Ecto neural progenitor cell (in vitro differentiated cells): ENCODE data around the gene APOL1.
"Not testable (repeated sequence)": the region's sequence is repeated elsewhere in the genome, so short reads cannot be mapped to it uniquely, and the experiment has no call there.

Experiments
- DNase-seq: peaks from one replicate; pipeline ENCODE4 v3.0.0-alpha.2; 2018; ENCODE audit warnings: low spot score

The APOL1 gene, protein sequence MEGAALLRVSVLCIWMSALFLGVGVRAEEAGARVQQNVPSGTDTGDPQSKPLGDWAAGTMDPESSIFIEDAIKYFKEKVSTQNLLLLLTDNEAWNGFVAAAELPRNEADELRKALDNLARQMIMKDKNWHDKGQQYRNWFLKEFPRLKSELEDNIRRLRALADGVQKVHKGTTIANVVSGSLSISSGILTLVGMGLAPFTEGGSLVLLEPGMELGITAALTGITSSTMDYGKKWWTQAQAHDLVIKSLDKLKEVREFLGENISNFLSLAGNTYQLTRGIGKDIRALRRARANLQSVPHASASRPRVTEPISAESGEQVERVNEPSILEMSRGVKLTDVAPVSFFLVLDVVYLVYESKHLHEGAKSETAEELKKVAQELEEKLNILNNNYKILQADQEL

DNA sequence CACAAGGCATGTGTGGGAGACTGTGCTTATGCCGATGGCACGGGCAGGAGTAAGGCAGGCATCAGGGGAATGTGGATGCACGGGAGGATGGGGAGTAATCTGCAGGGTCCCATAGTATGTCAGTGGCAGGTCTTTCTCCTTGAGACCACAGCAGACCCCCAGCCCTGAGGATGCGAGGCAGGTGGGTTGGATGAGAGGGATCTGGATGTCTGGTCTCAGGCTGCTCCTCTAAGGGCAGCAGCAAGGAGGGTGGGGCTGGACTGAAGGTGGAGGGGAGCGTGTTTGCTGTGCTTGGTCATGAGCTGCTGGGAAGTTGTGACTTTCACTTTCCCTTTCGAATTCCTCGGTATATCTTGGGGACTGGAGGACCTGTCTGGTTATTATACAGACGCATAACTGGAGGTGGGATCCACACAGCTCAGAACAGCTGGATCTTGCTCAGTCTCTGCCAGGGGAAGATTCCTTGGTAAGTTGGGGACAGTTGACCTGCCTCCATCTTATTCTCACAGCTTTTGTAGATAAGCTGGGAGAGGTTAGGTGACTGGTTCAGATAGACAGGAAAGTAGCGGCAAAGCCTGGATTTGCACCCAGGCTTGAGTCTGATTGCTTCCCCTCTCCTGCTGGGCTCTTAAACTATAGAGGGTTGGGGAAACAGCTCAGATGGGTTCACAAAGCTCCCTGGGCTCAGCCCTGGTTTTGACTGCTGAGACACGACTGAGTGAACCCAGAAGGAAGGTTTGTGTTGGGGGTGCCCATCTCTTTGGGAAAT is at the start of gene APOL1:
TSS of gene APOL1 (plus strand) at position 380 of the 769 bp plus-strand sequence. CDS start 1,823 bp downstream, outside the sequence.
- DNase-seq, result no peak

DNA sequence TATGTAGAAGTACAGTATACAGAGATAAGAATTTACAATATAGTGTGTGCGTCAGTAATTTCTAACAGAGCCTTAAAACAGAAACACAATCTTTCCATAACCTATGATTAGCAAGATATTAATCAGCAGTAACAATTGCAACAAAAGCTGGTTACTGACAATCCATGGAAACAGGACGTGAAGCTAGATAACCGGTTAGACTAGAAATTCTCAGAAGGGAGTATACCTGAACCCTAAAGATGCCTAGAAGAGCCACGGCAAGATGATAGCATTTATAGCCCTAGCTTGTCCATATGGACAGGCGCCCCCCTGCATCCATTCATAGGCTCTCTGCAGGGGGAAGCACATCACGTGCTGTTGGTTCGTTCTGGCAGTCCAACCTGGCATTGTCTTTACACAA is 49.5 kb upstream of the APOL1 start:
- not testable (repeated sequence) for DNase-seq

DNA sequence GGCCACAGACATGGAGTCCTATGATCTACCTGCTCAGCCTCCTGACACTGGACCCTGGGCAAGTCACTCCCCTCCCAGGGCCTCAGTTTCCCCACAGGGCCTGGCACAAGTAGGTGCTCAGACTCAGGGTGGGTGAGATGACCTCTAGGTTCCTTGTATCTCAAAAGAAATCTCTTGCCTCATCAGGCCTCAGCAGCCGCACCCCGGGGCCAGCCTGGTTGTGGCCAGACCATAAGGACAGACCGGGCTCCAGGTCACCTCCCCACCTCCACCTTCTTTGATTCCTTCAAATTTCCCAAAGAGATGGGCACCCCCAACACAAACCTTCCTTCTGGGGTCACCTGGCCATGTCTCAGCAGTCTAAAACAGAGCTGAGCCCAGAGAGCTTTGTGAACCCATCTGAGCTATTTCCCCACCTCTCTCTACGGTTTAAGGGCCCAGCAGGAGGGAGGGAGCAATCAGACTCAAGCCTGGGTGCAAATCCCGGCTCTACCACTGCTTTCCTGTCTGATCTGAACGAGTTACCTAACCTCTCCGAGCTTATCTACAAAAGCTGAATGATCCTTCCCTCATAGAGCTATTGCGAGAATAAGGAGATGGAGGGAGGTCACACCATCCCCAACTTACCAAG is 48.8 kb upstream of the APOL1 start:
- DNase-seq, result no peak

DNA sequence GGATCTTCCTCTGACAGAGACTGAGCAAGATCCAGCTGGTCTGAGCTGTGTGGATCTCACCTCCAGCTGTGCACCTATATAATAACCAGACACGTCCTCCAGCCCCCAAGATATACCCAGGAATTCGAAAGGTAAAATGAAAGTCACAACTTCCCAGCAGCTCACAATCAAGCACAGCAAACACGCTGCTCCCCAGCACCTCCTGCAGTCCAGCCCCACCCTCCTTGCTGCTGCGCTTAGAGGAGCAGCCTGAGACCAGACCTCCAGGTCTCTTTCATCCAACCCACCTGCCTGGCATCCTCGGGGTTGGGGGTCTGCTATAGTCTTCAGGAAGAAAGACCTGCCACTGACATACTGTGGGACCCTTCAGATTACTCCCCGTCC is 48.3 kb upstream of the APOL1 start:
- DNase-seq, result no peak

DNA sequence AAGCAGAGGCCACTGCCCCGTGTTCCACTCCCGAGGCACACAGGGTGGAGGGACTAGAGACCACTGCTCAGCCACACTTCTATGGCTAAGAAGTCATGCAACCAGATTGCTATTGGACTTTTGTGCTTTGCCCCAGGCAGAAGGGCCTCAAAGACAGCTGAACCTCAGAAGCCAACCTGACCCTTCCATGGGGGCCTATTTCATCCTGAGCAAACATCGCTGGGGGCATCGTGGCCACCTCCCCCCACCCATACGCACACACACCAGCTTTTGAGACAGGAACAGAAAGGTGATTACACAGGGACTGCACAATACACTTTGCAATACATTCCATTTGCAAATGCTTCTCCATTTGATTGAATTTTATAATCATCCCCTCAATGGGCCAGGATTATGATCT is 47.4 kb upstream of the APOL1 start:
- not testable (repeated sequence) for DNase-seq

DNA sequence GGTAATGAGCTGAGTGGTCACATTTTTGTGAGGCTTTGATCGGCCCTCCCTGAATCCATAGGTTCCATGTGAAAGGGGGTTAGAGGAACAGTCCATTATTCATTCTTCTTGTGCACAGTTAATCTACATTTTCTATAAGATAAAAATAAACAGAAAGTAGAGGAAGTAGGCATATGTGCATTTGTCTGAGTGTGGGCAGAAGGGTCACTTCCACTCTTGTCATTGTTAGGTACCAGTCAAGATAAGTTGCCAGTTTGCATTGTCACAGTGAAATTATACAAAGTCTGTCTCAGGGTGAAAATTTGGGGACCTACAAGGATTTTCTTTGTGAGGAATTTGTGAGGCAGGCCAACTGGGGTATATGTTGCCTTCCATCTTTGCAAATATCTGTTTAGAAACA is 46.7 kb upstream of the APOL1 start:
- DNase-seq, result no peak

DNA sequence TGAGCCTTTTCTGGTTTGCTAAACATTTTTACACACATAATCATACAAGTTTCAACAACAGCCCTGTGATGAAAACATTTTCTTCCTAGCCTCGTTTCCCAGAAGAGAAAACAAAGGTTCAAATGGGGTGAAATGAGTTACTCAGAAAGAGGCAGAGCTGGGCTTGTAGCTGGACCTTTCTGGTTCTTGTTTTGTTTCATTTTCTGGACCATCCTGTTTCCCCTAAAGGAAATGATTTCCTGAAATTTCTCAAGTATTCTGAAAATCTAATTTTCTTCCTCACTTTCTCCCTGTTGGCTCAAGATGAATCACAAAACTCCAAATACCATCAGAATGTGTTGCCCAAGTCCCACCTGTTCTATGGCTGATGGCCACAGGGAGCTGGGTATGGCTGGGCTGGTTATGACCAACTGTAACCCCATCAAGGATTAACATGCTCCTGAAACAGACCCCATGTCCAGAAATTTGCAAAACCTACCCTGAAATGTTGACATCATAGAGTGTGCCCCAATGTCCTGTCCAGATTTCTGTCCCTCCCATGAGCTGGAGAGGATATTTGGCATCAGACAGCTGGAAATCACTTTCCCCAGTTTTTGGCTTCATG is 44.7 kb upstream of the APOL1 start:
- DNase-seq, result no peak

DNA sequence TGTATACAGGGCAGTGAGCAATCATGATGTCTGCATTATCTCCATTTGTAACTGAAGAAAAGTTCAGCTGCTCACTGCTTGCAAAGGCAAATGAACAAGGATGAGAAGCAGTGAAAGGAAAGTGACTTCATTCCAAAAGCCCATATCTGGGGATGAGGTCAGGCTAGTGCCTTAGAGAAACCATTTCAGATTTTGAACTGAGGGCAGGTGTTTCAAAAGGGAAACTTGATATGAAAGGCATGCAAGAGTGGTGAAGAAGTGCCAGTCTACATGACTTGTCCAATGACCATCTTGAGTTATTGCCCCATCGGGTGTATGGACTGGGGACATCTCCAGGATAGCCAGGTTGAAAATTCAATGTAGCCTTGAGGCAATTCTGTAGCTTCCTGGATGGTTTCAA is 44.0 kb upstream of the APOL1 start:
- DNase-seq, result no peak

DNA sequence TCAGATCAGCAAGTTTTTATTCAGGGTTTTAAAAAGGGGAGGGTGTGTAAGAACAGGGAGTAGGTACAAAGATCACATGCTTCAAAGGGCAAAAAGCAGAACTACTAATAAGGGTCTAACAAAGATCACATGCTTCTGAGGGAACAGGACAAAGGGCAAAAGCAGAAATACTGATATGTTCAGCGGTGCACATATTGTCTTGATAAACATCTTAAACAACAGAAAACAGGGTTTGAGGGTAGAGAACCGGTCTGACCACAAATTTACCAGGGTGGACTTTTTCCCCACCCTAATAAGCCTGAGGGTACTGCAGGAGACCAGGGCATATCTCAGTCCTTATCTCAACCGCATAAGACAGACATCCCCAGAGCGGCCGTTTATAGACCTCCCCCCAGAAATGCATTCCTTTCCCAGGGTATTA is 43.4 kb upstream of the APOL1 start:
- DNase-seq, result not testable (repeated sequence)

DNA sequence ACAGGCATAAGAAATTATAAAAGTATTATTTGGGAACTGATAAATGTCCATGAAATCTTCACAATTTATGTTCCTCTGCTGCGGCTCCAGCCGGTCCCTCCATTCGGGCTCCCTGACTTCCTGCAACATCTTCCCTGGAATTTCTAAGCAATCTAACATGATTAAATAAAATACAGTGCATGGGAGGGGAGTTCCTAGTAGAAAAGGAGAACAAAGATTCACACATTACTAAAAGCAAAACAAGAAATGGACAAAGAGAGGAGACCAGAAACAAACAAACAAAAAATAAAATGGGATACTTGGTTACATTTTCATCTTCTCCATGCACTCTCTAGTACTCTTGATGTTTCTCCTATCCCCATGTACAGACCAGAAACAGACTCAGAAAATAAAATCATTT is 42.7 kb upstream of the APOL1 start:
- no peak for DNase-seq

DNA sequence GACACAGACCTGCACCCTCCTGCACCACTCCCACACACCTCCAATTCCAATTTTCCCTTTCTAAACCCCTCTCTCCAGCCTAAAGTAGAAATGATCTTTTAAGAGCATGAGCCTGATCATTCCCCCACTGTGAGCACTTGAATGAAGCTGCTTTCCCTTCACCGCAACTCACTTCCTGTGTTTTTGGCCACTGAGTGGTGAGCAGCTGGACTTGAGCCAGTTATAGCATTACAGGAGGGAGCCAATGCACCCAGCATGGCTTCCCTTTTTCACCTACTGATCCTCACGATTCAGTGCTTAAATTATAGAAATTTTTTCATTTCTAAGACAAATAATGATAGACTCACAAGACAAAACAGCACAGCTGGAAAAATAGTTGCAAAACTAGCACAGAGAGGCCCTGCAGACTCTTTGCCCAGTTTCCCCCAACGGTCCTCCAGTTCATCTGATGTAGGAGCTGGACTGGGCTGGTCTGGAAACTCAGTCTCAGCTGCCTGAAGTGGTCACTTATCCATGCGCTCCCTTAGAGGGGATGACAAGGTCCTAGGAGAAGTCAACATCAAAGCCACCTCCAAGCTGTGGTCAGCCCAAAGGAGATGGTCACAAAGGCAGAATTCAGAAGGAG is 41.6 kb upstream of the APOL1 start:
- DNase-seq, result peak; percentile 28

DNA sequence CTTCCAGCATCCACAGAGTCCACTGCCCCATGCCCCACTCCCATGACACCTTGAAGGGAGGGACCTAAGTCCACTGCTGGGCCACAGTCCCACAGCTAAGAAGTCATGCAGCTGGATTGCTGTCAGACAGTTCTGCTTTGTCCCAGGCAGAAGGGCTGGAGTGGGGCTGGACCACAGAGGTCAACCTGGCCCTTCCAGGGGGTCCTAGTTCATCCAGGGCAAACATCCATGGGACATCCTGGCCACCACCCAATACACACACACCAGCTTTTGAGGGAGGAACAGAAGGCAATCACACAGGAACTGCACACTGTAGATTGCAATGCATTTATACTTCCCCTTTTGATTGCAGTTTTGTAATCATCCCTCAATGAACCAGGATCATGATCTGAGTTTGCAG is 40.0 kb upstream of the APOL1 start:
- peak; percentile 32 for DNase-seq

DNA sequence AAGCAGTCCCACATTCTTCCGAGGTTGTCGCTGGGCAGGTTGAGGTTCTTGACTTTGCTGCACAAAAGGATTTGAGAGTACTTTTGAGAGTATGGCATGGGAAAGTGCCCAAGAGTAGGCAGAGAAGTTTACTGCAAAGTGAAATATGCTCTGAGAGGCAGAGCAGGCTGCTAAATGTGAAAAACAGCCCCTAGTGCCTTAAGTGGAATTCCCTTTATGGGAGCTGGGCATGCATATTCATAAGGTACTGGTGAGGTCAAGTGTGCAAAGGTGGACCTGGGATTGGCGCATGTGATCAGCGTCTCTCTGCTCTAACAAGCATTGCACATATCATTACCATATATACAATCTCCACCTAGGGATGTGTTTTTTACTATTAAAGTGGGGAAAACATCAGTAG is 39.3 kb upstream of the APOL1 start:
- no peak for DNase-seq

DNA sequence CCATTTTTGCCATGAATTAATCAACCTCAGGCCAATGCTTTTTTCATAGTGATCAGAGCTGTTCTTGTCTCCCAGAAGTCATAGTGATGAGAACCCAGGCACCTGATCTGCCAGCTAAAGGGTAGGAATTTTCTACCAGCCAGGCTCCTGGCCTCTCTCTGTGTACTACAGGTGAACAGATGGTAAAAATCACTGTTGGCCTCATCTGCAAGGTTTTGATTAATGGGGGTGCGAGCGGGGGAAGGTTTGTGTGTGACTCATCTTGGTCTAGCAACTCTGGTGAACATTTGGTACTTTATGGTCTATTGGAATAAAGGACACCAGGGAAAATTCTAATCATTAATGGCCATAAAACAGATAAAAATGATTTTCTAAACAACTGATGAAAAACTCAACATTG is 37.0 kb upstream of the APOL1 start:
- no peak for DNase-seq

DNA sequence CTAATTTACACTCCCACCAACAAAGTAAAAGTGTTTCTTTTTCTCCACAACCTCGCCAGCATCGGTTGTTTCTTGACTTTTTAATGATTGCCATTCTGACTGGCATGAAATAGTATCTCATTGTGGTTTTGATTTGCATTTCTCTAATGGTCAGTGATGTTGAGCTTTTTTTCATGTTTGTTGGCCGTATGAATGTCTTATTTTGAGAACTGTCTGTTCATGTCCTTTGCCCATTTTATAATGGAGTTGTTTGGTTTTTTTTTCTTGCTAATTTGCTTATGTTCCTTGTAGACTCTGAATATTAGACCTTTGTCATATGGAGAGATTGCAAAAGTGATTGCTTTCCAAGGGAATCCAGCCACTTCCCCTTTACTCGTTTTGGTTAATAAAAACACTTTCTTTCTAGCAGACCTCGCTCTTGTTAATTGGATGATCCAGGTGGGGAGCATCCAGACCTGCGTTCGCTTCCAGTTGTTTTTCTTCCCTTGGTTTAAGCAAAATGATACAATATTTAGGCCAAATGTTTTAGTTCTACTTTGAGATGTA is 34.2 kb upstream of the APOL1 start:
- no peak for DNase-seq

DNA sequence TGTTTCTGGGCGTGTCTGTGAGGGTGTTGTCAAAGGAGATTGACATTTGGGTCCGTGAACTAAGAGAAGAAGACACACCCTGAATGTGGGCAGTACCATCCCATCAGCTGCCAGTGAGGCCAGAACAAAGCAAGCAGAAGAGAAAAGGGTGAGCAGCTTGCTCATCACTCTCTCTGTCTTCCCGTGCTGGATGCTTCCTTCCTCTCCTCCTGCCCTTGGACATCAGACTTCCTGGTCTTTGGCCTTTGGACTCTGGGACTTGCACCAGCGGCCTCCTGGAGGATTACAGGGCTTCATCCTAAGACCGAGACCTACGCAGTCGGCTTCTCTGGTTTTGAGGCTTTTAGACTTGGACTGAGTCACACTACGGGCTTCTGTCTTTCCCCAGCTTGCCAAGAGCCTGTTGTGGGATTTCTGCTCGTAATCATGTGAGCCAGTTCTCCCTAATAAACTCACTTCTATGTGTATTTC is 32.4 kb upstream of the APOL1 start:
- DNase-seq, result no peak

DNA sequence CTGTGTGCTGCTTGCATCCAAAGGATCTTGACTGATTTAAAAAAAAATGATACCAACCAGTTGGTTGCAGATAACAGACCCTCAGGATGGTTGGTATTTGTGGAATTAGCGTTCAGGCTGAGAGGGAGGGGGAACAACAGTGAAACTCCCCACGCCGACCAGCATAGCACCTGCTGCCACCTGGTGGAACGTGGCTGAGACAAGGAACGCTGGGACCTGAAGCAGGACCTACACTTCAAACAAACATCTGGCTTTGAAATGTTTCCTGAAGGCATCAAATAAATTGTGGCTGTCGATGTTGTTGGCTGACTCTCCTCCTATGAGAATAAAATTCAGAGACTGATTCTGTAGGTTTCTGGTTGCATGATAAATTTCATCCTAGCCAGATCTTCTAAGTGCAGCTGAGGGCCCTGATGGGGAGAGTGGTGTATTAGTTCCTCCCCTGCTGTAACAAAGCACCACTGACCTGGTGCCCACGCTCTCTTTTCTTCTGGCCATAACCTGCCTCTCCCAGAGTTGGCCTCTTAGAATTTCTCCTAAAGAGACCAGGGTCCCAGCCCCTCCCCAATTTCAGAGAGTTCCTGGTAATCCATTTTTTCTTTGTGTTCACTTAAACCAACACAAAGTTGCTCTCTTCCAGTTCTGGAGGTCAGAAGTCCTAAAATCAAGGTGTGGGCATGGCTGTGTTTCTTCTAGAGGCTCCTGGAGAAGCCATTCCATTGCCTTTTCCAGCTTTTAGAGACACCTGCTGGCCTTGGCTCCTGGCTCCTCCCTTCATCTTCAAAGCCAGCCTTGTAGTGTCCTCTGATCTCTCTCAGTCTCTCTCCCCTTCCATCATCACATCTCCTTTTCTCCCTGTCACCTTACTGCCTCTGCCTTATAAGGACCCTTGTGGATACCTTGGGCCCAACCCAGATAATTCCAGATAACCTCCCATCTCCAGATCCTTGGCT is 30.9 kb upstream of the APOL1 start:
- peak; percentile 74 for DNase-seq

DNA sequence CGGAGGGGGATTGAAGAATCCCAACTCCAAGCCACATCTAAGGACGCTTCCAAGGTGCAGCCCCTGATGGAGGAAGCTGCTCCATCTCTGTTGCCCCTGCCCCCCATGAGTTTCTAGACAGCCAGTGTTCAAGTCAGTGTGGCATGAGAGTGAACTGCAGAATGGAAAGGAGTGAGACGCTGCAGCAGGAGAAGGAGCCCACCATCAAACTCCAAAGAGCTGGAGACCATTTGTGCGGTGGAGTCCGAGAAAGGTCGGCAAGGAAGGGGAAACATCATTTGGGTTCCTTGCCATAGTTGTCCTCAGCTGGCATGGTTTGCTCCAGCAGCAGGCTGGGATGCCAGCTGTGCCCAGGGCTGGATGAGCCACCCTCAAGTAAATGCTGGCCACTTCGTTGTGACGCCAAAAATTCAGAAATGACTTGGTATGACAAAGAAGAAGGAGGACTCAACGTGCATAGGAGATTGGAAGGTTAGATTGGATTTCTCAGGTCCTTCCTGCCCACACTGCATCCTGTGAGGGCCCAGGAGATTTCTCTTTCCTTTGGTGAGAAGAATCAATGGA is 30.0 kb upstream of the APOL1 start:
- DNase-seq, result no peak

DNA sequence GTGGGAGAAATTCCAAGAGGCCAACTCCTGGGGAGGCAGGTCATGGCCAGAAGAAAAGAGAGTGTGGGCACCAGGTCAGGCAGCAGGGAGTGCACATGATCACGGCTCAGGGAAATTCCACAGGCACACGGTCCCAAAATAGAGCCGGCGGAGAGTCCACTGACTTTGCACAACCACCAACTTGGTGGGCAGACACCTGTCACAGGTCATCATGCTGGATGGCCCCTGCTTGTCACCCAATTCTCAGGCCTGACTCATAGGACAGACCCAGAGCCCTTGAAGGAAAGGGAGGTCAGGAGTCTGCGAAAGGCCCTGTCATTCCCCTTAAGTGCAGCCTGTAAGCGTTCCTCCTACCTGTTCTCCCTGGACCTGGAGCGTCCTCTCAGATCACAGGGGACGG is 29.4 kb upstream of the APOL1 start:
- no peak for DNase-seq

DNA sequence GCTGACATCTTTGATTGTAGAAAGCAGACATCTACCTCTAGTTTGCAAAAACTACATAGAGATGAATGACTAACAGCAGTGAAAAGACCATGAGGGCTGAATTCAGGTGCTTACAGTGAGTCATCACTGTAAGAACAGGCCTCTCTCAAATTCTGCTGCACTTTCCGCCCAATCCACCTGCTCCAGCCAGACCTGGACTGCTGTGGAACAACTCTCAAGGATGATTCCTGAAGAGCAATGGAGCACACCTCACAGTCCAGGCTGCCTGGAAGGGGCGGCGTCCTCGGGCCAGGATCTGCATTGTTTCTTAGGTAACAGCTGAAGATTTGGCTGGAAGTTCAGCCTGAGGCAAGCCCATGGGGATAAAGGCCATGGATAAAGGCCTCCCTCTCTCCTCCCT is 28.7 kb upstream of the APOL1 start:
- DNase-seq, result no peak
